ENCODE data around the gene TLE1. TPM values are rescaled to one million over a fixed set of nuclear protein-coding genes. Genes with fewer than 3 reads are reported as not detected.
A peak's percentile ranks its signal among the peaks of the same experiment; 100 is the strongest.

The TLE1 gene
- total RNA-seq, 1 donor from 2014 or later: 60.6 TPM

GRCh38 chr9:81613002-81613812 is 76.1 kb downstream of the TLE1 start:
- peak overlapping the region; percentile 93 for H3K27ac Mint-ChIP-seq (ENCODE audit: unreplicated experiment)

GRCh38 chr9:81611664-81612063 is 77.7 kb downstream of the TLE1 start:
- DNase-seq (ENCODE audit: extremely low spot score, unreplicated experiment): no peak
- no peaks in the 10 kb centered on the region for H3K9me3 Mint-ChIP-seq (ENCODE audit: unreplicated experiment)
- peaks cover 62% of the 10 kb centered on the region for H3K4me1 Mint-ChIP-seq (ENCODE audit: unreplicated experiment)
- no peaks in the 10 kb centered on the region for H3K27me3 Mint-ChIP-seq (ENCODE audit: unreplicated experiment)
- no peak for TF ChIP-seq CTCF (IDR thresholded peaks at IDR 0.05)
- H3K4me3 Mint-ChIP-seq (ENCODE audit: unreplicated experiment): no peak overlapping the region
- H3K27ac Mint-ChIP-seq (ENCODE audit: unreplicated experiment): peak overlapping the region; percentile 93
- H3K36me3 Mint-ChIP-seq (ENCODE audit: unreplicated experiment): peaks cover 50% of the 10 kb centered on the region

More at GRCh38 chr9:81613002-81613812, 76.1 kb downstream of the TLE1 start:
- Mint-ChIP-seq H3K4me1 (ENCODE audit: unreplicated experiment) (peaks cover 67% of the 10 kb centered on the region), H3K36me3 (ENCODE audit: unreplicated experiment) (peaks cover 44% of the 10 kb centered on the region), H3K4me3 (ENCODE audit: unreplicated experiment) (peak overlapping the region; percentile 14), H3K9me3 (ENCODE audit: unreplicated experiment) (no peaks in the 10 kb centered on the region), H3K27me3 (ENCODE audit: unreplicated experiment) (no peaks in the 10 kb centered on the region)
- no peak for TF ChIP-seq CTCF (IDR thresholded peaks at IDR 0.05)
- DNase-seq (ENCODE audit: extremely low spot score, unreplicated experiment): peak; percentile 86

GRCh38 chr9:81610740-81611107 is 78.6 kb downstream of the TLE1 start:
- Mint-ChIP-seq H3K4me3 (ENCODE audit: unreplicated experiment) (no peak overlapping the region), H3K9me3 (ENCODE audit: unreplicated experiment) (no peaks in the 10 kb centered on the region), H3K4me1 (ENCODE audit: unreplicated experiment) (peaks cover 60% of the 10 kb centered on the region), H3K27ac (ENCODE audit: unreplicated experiment) (peak overlapping the region; percentile 46), H3K36me3 (ENCODE audit: unreplicated experiment) (peaks cover 49% of the 10 kb centered on the region), H3K27me3 (ENCODE audit: unreplicated experiment) (no peaks in the 10 kb centered on the region)
- TF ChIP-seq CTCF (IDR thresholded peaks at IDR 0.05): no peak
- DNase-seq (ENCODE audit: extremely low spot score, unreplicated experiment): no peak

GRCh38 chr9:81609782-81610739 is 79.3 kb downstream of the TLE1 start:
- peaks cover 51% of the 10 kb centered on the region for H3K36me3 Mint-ChIP-seq (ENCODE audit: unreplicated experiment)
- peak overlapping the region; percentile 93 for H3K27ac Mint-ChIP-seq (ENCODE audit: unreplicated experiment)
- H3K27me3 Mint-ChIP-seq (ENCODE audit: unreplicated experiment): no peaks in the 10 kb centered on the region
- no peak for TF ChIP-seq CTCF (IDR thresholded peaks at IDR 0.05)
- H3K4me1 Mint-ChIP-seq (ENCODE audit: unreplicated experiment): peaks cover 59% of the 10 kb centered on the region
- peak overlapping the region; percentile 47 for H3K4me3 Mint-ChIP-seq (ENCODE audit: unreplicated experiment)
- DNase-seq (ENCODE audit: extremely low spot score, unreplicated experiment): no peak
- no peaks in the 10 kb centered on the region for H3K9me3 Mint-ChIP-seq (ENCODE audit: unreplicated experiment)

GRCh38 chr9:81608289-81608657 is 81.1 kb downstream of the TLE1 start:
- no peaks in the 10 kb centered on the region for H3K27me3 Mint-ChIP-seq (ENCODE audit: unreplicated experiment)
- DNase-seq (ENCODE audit: extremely low spot score, unreplicated experiment): no peak
- peaks cover 60% of the 10 kb centered on the region for H3K4me1 Mint-ChIP-seq (ENCODE audit: unreplicated experiment)
- peaks cover 59% of the 10 kb centered on the region for H3K36me3 Mint-ChIP-seq (ENCODE audit: unreplicated experiment)
- no peak overlapping the region for H3K4me3 Mint-ChIP-seq (ENCODE audit: unreplicated experiment)
- no peak for TF ChIP-seq CTCF (IDR thresholded peaks at IDR 0.05)
- no peaks in the 10 kb centered on the region for H3K9me3 Mint-ChIP-seq (ENCODE audit: unreplicated experiment)
- H3K27ac Mint-ChIP-seq (ENCODE audit: unreplicated experiment): peak overlapping the region; percentile 3

Data from osteocyte (in vitro differentiated cells).